OCI-LY7 (cell line): ENCODE measurements around the gene PKD1. TPM values are rescaled to one million over a fixed set of nuclear protein-coding genes. Genes with fewer than 3 reads are reported as not detected.

Source experiments
- BruUV-seq: library from RNA; stranded (reverse); fragments of 400-500 nt; replicated peaks from 2 replicates; lab custom pipeline; 2021; lab: Mats Ljungman, UMichigan
- CTCF ChIA-PET: fragments of 300-600 bp; sonication (Branson Sonifier 250); formaldehyde crosslinking; loops from one replicate; lab custom pipeline; 2022; ENCODE audit warnings: antibody characterized with exemption; ENCODE audit not compliant: unreplicated experiment; lab: Charles Lee
- POLR2A ChIA-PET: fragments of 300-600 bp; sonication (Branson Sonifier 250); formaldehyde crosslinking; loops from one replicate; lab custom pipeline; 2022; ENCODE audit warnings: antibody characterized with exemption; lab: Charles Lee
- DNase-seq: peaks from one replicate; pipeline ENCODE4 v3.0.0-alpha.2; 2015; ENCODE audit warnings: low spot score
- H2AFZ ChIP-seq: fragments of 200-600 bp; sonication (generic), shearing (Covaris generic); 2 replicates; pipeline ENCODE4 v1.6.1; 2014; ENCODE audit warnings: mild to moderate bottlenecking, antibody characterized with exemption, low read length, moderate library complexity
- H3K27ac ChIP-seq: fragments of 200-600 bp; sonication (generic); 2 replicates; pipeline ENCODE4 v1.5.1; 2014; ENCODE audit warnings: mixed run types, low read depth, mild to moderate bottlenecking, moderate library complexity, low read length, inconsistent platforms; ENCODE audit not compliant: poor library complexity, severe bottlenecking
- H3K36me3 ChIP-seq: fragments of 200-600 bp; sonication (generic); 2 replicates; pipeline ENCODE4 v1.6.1; 2014; ENCODE audit warnings: mild to moderate bottlenecking, antibody characterized with exemption, low read length, moderate library complexity, mixed read lengths; ENCODE audit not compliant: insufficient read depth
- H3K4me1 ChIP-seq: fragments of 200-600 bp; sonication (generic); 2 replicates; pipeline ENCODE4 v1.5.1; 2014; ENCODE audit warnings: mild to moderate bottlenecking, low read length; ENCODE audit not compliant: insufficient read depth, poor library complexity, severe bottlenecking
- H3K4me2 ChIP-seq: fragments of 200-600 bp; sonication (generic); 2 replicates; pipeline ENCODE4 v1.6.1; 2014; ENCODE audit warnings: mild to moderate bottlenecking, low read length
- H3K4me3 ChIP-seq: fragments of 200-600 bp; sonication (generic); 2 replicates; pipeline ENCODE4 v1.5.1; 2014; ENCODE audit warnings: mild to moderate bottlenecking, low read depth, low read length; ENCODE audit not compliant: poor library complexity, severe bottlenecking
- H3K79me2 ChIP-seq: fragments of 200-600 bp; sonication (generic); 2 replicates; pipeline ENCODE4 v1.6.1; 2016; ENCODE audit warnings: low read depth, mild to moderate bottlenecking, low read length, moderate library complexity, mixed read lengths; ENCODE audit not compliant: insufficient read depth
- H3K9me2 ChIP-seq: fragments of 200-600 bp; sonication (generic); 2 replicates; pipeline ENCODE4 v1.6.1; 2016; ENCODE audit warnings: mild to moderate bottlenecking, low read length, mixed read lengths; ENCODE audit not compliant: insufficient read depth
- H3K9me3 ChIP-seq: fragments of 200-600 bp; sonication (generic); 2 replicates; pipeline ENCODE4 v1.6.1; 2014; ENCODE audit warnings: mild to moderate bottlenecking, mixed run types, low read length, mixed read lengths
- H4K20me1 ChIP-seq: fragments of 200-600 bp; sonication (generic); 2 replicates; pipeline ENCODE4 v1.6.1; 2014; ENCODE audit warnings: mild to moderate bottlenecking, antibody characterized with exemption, low read length, moderate library complexity, mixed read lengths; ENCODE audit not compliant: insufficient read depth
- EZH2phosphoT487 ChIP-seq: fragments of 200-600 bp; sonication (generic); IDR thresholded peaks from 2 replicates; pipeline ENCODE4 v1.6.1; 2018; ENCODE audit warnings: low read depth, borderline replicate concordance, mild to moderate bottlenecking, mixed run types, antibody characterized with exemption, low read length, moderate library complexity, mixed read lengths
- intact Hi-C: fragments of 100-400 bp; cut with micrococcal nuclease; formaldehyde crosslinking; loops from one replicate; pipeline ENCODE4 v1.10.0; 2022; ENCODE audit not compliant: unreplicated experiment
- total RNA-seq, 2 experiments: library from RNA; depleted of rRNA in 1 of 2; stranded (reverse); fragments of >200 nt in 1 of 2; shearing (Covaris generic) in 1 of 2; gene quantifications; 2 replicates each; pipeline ENCODE4 v1.2.3, GENCODE V29; 2014 to 2022
- TF ChIP-seq, protein P1 (sequence below): fragments of 200-600 bp; sonication (generic); conservative IDR thresholded peaks from 2 replicates; pipeline ENCODE4 v1.5.1; 2014; ENCODE audit warnings: mild to moderate bottlenecking, antibody characterized with exemption, low read length, moderate library complexity, mixed read lengths

The PKD1 gene
- total RNA-seq, 2 experiments from 2014 or later = 87.4 to 112 TPM

DNA sequence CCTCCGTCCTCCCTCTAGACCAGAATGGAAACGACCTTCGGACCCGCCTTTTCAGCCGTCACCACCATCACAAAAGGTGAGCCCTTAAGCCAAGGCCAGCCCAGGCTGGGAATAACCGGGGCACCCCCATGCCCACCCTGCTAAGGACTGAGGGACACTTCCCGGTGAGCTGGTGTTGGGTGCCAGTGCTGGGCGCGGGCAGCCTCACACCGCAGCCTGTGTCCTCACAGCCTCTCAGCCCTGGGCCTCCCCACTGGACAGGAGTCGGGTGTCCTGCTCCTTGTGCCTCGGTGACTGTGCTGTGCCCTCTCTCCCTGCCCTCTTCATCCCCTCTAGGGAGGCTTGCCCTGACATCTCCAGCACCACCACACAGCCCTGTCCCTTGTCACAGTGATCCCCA, 30.2 kb upstream of the PKD1 start:
- DNase-seq = no peak
- H2AFZ ChIP-seq = no peak overlapping the region
- H4K20me1 ChIP-seq = no peaks in the 10 kb centered on the region
- H3K9me3 ChIP-seq = 0 out of 2 replicates have a peak, but pooled peaks cover 8% of the 10 kb centered on the region
- H3K79me2 ChIP-seq = peaks cover 4% of the 10 kb centered on the region; the same call in 1 of the 2 replicates
- BruUV-seq = no TSS peak
- CTCF ChIA-PET = no interaction called here
- H3K9me2 ChIP-seq = no peaks in the 10 kb centered on the region
- intact Hi-C loops = no loop called here
- TF ChIP-seq, protein P1, sequence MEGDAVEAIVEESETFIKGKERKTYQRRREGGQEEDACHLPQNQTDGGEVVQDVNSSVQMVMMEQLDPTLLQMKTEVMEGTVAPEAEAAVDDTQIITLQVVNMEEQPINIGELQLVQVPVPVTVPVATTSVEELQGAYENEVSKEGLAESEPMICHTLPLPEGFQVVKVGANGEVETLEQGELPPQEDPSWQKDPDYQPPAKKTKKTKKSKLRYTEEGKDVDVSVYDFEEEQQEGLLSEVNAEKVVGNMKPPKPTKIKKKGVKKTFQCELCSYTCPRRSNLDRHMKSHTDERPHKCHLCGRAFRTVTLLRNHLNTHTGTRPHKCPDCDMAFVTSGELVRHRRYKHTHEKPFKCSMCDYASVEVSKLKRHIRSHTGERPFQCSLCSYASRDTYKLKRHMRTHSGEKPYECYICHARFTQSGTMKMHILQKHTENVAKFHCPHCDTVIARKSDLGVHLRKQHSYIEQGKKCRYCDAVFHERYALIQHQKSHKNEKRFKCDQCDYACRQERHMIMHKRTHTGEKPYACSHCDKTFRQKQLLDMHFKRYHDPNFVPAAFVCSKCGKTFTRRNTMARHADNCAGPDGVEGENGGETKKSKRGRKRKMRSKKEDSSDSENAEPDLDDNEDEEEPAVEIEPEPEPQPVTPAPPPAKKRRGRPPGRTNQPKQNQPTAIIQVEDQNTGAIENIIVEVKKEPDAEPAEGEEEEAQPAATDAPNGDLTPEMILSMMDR = no peak
- TF ChIP-seq EZH2phosphoT487 = no peak
- no peak overlapping the region for H3K27ac ChIP-seq
- POLR2A ChIA-PET = no interaction called here
- no peak overlapping the region for H3K4me3 ChIP-seq
- no peaks in the 10 kb centered on the region for H3K4me1 ChIP-seq
- peaks cover 68% of the 10 kb centered on the region for H3K36me3 ChIP-seq
- no peak overlapping the region for H3K4me2 ChIP-seq

DNA sequence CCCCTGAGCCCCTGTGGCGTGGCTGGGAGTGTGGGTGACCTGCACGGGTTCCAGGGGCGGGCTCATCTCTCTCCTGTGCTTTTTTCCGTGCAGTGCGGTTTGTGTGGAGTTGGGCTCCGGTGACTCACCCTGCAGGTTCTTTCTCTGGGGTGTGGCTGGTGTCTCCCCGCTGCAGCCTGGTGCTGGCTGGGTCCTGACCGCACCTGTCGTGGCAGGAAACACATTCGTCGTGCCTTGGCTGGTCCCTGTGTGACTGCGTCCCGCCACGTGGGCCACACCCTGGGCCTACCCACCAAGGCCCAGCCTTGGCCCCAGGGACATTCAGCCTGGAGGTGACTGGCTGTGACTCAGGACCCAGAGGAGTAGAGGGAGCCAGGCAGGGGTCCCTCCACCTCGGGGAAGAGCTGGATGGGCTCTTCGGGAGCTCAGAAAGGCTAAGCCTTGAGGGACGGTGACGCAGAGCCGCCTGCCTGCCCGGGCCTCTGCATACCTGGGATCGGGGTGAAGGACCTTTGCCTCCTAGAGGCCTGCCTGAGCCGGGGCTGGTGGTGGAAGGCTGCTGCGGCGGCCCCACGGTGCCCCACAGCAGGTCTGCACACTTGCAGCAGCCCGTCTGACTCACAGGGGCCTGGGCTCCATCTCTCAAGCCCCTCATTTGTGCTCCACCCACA, 27.6 kb upstream of the PKD1 start:
- no peaks in the 10 kb centered on the region for H3K9me2 ChIP-seq
- no peak for DNase-seq
- no peak overlapping the region for H3K4me3 ChIP-seq
- H3K27ac ChIP-seq = no peak overlapping the region
- POLR2A ChIA-PET = no interaction called here
- H3K4me1 ChIP-seq = no peaks in the 10 kb centered on the region
- 0 out of 2 replicates have a peak, but pooled peaks cover 8% of the 10 kb centered on the region for H3K9me3 ChIP-seq
- no TSS peak for BruUV-seq
- peaks cover 71% of the 10 kb centered on the region for H3K36me3 ChIP-seq
- TF ChIP-seq, protein P1 = no peak
- TF ChIP-seq EZH2phosphoT487 = no peak
- H2AFZ ChIP-seq = no peak overlapping the region
- no peak overlapping the region for H3K4me2 ChIP-seq
- peaks cover 14% of the 10 kb centered on the region for H3K79me2 ChIP-seq
- intact Hi-C loops = no loop called here
- H4K20me1 ChIP-seq = no peaks in the 10 kb centered on the region
- CTCF ChIA-PET = no interaction called here

DNA sequence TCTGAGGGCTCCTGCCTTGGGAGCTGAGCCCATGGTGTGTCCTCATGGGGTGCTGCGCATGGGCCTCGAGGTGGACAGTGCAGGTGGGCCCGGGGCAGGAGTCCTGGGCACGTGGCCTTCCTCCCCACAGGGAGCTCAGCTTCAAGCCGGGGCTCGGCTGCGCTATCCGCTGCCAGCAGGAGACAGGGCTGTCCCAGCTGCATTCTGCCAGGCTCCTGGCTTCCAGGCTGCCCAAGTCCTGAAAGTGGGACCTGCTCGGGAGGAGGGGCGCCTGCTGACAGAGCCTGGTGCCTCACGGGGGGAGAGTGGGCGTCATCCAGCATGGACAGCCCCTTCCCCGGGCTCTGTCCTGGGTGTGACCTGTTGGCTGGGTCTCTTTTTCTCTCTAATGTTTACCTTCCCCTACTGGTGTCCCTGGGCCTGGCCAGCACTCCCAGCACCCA, 27.0 kb upstream of the PKD1 start:
- ChIA-PET CTCF (no interaction called here), POLR2A (no interaction called here)
- no peaks in the 10 kb centered on the region for H3K9me2 ChIP-seq

More for the DNA sequence above, 27.0 kb upstream of the PKD1 start:
- Histone ChIP-seq H3K4me1 (no peaks in the 10 kb centered on the region), H2AFZ (no peak overlapping the region), H3K36me3 (peaks cover 64% of the 10 kb centered on the region), H4K20me1 (no peaks in the 10 kb centered on the region), H3K79me2 (peaks cover 21% of the 10 kb centered on the region), H3K27ac (no peak overlapping the region), H3K4me3 (no peak overlapping the region), H3K4me2 (no peak overlapping the region), H3K9me3 (0 out of 2 replicates have a peak, but pooled peaks cover 8% of the 10 kb centered on the region)
- TF ChIP-seq, protein P1 = no peak
- TF ChIP-seq EZH2phosphoT487 = no peak
- DNase-seq = no peak
- intact Hi-C loops = no loop called here
- BruUV-seq = no TSS peak
